NCI-H2107 treated with DMSO at 0.1 percent for 48 hours (cell line): ENCODE measurements around the gene PAQR9.

Experiments
- DNase-seq: peaks from one replicate; lab custom pipeline; 2025; ENCODE audit not compliant: unreplicated experiment; lab: John Stamatoyannopoulos, UW

The PAQR9 gene

GRCh38 chr3:142983318-142983717 is 19.8 kb upstream of the PAQR9 start:
- DNase-seq: no peak

- no peak for DNase-seq
Measured at GRCh38 chr3:142982038-142982773, 18.7 kb upstream of the PAQR9 start.

DNA sequence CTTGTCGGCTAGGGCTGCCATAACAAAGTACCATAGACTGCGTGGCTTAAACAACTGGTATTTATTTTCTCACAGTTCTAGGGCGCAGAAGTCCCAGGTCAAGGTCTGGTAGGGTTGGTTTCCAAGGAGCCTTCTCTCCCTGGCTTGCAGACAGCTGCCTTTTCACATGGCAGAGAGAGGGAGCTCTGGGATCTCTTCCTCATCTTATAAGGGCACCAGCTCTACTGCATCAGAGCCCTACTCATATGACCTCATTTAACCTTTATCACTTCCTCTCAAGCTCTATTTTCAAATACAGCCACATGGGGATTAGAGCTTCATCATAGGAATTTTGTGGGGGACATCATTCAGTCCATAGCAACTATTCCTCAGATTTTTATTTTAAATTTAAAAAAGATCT is 17.6 kb upstream of the PAQR9 start:
- no peak for DNase-seq

- DNase-seq: no peak
Measured at GRCh38 chr3:142977399-142977728, 13.9 kb upstream of the PAQR9 start.

DNA sequence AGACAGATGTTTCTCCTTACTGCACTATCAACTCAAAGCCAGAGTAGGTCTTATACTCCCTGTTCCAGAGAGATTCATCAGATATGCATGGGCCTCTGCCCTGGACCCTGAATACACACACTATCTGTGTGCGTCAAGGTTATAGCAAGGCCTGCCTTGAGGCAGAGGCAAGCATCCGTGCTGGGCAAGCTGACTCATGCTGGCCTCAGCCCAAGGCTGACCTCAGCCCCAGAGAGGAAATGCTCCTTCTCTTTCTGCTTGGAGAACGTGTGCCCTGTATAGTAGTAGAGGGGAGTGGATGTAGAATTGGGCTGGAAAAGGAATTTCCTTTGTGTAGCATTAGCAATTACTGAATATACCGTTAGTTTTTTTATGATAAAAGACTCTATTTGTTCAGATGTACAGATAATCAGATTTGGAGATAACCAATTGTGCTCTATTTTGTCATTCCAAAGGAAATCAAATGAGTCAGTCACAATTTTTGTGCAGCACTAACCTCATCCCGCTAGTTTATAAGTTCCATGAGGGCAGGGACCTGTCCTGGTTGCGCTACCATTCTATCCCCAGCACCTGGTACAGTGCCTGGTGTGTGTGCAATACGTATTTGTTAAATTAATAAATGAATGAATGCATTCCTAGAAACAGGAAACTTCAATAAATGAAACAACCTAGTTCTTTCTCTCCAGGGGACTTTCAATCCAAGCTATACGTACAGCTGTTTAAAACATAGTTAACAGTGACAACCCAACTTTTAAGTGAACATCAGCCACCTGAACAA is 13.3 kb upstream of the PAQR9 start:
- DNase-seq: no peak

DNA sequence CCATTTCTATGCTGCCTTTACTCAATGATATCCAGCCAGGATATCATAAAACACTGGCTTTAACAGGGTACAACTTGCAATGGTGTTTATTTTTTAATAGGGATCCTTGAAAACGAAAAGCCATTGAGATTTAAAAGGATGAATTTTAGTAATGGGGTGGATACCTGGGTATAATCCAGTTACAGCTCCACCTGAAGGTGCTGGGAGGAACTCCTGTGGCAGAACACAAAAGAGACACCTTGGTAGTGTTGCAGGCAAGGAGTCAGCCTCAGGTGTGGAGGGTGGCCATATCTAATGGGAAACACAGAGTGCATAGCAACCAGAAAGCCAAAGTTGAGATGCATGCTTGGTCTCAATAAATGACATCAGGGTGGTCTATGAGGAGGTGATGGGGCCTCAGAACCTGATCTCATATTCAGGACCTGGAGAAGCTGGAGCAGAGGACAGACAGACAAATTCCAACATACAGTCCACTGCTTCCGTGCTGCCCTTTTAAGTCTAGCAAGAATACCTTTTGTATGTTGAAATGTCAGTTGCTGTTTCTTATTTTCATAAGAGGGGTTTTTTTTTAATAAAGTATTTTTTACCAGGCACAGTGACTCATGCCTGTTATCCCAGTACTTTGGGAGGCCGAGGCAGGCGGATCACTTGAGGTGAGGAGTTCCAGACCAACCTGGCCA is 12.0 kb upstream of the PAQR9 start:
- DNase-seq: no peak

DNA sequence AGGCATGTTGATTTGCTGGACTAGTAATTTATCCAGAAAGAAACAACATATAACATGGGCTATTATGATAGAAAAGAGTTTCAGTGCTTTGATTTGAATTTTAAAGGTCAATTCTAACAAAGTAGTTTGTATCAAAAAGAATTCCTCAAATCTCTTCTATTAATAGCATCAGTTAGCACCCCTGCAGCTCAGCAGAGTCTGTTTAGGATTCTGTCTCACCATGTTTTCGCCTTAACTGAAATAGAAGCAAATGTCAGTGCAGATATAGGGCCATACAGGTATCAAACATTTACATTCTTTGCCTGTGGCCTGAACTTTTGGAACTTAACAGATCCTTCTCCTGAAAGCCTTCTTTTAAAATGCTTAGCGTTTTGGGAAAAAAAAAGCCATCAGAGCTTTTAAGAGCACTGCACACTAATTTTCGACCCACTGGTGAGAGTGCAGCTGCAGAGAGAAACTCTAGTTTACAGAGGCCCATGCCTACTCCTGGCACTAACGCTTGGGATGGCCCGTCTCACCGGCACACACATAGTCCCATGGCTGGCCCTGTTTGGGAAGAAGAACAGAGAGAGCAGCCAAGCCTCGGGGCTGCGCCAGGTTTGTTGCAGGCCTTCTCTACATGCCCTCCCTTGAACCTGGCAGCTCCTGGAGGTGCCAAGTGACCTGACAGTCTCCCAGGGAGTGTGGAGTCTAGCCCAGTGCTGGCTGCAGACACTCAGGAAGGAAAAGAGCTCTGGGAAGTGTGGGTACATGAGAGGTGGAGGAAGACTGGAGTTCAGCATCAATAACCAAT is 9.9 kb upstream of the PAQR9 start:
- DNase-seq: no peak

DNA sequence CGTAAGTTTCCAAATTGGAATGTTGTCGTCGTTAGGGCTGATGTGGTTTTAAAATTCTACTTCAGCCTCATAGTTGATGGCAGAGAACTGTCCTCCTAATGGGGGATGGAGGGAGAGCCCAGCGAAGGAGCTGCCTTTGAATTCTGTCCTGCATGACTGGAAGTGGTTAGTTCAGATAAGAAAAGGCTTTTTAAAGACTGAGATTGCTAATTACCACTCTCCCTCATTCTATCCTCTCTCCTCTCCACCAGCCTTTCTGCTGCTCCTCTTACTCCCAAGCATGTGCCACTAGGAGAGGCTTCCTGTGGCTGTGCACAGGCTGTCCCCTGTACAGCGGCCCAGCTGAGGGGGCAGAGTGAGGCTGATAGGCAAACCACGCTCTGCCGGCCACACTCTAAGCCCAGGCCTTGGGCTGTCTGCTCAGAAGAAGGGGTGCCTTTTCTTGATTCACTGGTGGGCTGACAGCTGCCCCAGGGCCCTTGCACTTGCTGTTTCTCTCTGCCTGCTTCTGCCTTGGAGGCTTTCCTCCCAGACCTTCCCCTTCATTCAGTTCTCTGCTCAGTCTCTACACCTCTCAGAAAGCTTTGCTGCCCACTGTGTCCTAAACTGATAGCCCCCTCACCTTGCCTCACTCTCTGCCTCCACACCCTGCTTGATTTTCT is 8.7 kb upstream of the PAQR9 start:
- DNase-seq: no peak

- no peak for DNase-seq
Measured at GRCh38 chr3:142971431-142971830, 8.0 kb upstream of the PAQR9 start.

GRCh38 chr3:142968319-142969025 is 5.0 kb upstream of the PAQR9 start:
- no peak for DNase-seq

DNA sequence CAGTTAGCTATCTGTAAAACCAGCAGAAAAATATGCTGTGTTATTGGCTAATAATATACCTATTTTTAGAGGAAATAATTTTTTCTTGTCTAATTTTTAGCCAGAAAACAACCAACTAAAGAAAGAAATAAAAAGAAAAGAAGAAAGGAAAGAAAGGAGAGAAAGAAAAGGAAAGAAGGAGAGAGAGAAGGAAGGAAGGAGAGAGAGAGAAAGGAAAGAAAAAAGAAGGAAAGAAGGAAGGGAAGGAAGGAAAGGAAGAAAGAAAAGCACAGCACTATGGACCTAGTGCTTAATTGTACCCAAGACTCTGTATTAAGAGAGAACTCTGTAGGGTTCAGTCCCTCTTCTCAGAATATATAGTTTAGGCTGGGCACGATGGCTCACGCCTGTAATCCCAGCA is 3.3 kb upstream of the PAQR9 start:
- DNase-seq: no peak

DNA sequence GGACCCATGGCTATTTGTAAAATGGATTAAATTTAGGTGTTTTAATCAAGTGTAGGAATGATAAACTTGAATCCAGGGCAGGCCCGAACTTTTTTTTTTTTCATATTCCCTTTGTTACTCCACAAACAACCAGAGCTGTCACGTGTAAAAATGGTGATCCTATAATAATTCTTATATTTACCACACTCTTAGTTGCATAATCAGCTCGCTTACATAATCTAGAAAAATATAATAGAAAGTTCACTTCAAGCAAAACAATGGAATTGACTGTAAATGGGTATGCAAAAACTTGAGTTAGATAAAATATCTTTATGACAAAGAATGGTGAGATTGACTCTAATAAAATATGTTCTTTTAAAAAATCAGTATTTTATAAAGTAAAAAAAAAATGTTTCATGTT is 2.1 kb upstream of the PAQR9 start:
- no peak for DNase-seq

- DNase-seq: no peak
Measured at GRCh38 chr3:142963234-142963515, 299 bp downstream of the PAQR9 start.

- no peak for DNase-seq
Measured at GRCh38 chr3:142962520-142963233, 797 bp downstream of the PAQR9 start.

DNA sequence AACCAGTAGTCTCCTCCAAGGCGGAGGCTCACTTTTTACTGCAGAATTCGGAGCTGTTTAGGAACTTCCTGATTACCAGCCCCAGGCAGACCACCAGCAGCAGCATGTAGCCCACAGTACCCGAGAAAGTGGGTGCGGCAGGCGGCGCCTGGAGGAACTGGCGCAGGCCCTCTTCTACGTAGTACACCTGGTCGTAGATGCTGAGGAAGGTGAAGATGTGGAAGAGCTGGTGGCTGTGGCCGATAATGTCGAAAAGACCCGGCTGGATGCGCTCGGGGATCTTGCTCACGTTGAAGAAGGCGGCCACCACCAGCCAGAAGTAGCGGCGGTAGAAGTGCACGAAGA is 1.3 kb downstream of the PAQR9 start:
- no peak for DNase-seq

GRCh38 chr3:142961539-142961938 is 1.9 kb downstream of the PAQR9 start:
- no peak for DNase-seq

- peak; percentile 33 for DNase-seq
Measured at GRCh38 chr3:142960322-142960850, 3.1 kb downstream of the PAQR9 start.

GRCh38 chr3:142958707-142959106 is 4.8 kb downstream of the PAQR9 start:
- DNase-seq: no peak

- no peak for DNase-seq
Measured at GRCh38 chr3:142953443-142953842, 10.0 kb downstream of the PAQR9 start.
